HEK293T (cell line): ENCODE results near the gene TNFAIP2.

Experiments
- L3MBTL2 ChIP-seq: fragments of 450-650 bp; conservative IDR thresholded peaks from 2 replicates; pipeline ENCODE4 v1.6.1; 2016; ENCODE audit warnings: mild to moderate bottlenecking
- PKNOX1 ChIP-seq: fragments of 450-650 bp; IDR thresholded peaks from 2 replicates; pipeline ENCODE4 v1.6.1; 2016

DNA sequence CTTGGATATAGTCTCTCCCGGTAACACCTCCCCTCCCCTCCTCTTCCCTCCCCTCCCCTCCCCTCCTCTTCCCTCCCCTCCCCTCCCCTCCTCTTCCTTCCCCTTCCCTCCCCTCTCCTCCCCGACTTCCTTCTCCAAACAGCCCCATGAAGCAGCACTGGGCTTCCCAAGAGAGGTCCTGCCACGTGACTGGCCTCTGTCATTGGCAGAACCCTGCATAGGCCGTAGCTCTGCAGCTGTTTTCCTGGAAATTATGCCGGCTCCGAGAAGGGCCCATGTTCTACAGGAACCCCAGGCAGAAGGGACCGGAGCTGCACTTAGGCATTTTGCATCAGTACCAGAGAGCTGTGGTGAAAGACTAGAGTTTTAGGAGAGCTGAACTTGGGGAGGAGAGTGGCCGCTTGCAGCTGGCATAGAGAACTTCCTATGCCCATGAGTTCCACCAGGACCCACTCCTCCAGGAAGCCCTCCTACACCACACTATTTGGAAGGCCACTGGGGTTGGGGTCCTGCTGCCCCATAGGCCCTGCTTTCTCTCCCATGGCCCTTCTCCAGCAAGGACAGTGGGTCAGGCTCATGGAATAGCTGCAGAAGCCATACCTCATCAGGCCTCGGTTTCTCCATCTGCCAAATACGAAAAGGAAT is 5.1 kb upstream of the TNFAIP2 start:
- TF ChIP-seq L3MBTL2 (no peak), PKNOX1 (no peak)
